HCT116 (cell line): ENCODE data around the gene INCA1. TPM values are rescaled to one million over a fixed set of nuclear protein-coding genes. Genes with fewer than 3 reads are reported as not detected.

Experiments used
- ATAC-seq: fragments of 200-7000 bp; cut with Tn5 transposase; 2 replicates; pipeline ENCODE4 v1.9.1; 2020; ENCODE audit warnings: mild to moderate bottlenecking, moderate library complexity
- BruUV-seq: library from RNA; stranded (reverse); fragments of 400-500 nt; replicated peaks from 2 replicates; lab custom pipeline; 2021; lab: Mats Ljungman, UMichigan
- CTCF ChIA-PET: fragments of 300-600 bp; sonication (Branson Sonifier 250); formaldehyde crosslinking; loops from one replicate; lab custom pipeline; 2021; ENCODE audit warnings: antibody characterized with exemption; lab: Charles Lee
- POLR2A ChIA-PET: fragments of 300-600, 350-600 bp; sonication (Branson Sonifier 250); formaldehyde crosslinking; loops from one replicate; lab custom pipeline; 2021; ENCODE audit warnings: antibody characterized with exemption; lab: Charles Lee
- RAD21 ChIA-PET, 2 experiments: fragments of 300-600 bp; sonication (Branson Sonifier 250); formaldehyde crosslinking; loops; one replicate each; lab custom pipeline; 2023; ENCODE audit warnings: low total read pairs in 2 of 2; ENCODE audit not compliant: uncharacterized antibody in 2 of 2, unreplicated experiment in 2 of 2, low non-redundant PET in 1 of 2; lab: Charles Lee
- DNase-seq: peaks from one replicate; pipeline ENCODE4 v3.0.0-alpha.2; 2010; ENCODE audit warnings: low read depth, low spot score
- H2AFZ ChIP-seq: fragments of 200-600 bp; shearing (Covaris generic), sonication (generic); 2 replicates; pipeline ENCODE4 v1.6.1; 2017; ENCODE audit warnings: low read depth, mixed run types, mixed read lengths, antibody characterized with exemption, low read length; ENCODE audit not compliant: poor library complexity, severe bottlenecking
- H3K27ac ChIP-seq: 2 replicates; pipeline ENCODE4 v1.5.1; 2012; ENCODE audit warnings: low read depth, low read length
- H3K27me3 ChIP-seq: fragments of 200-600 bp; sonication (generic); 2 replicates; pipeline ENCODE4 v1.6.1; 2016; ENCODE audit warnings: mixed run types, low read length, mixed read lengths; ENCODE audit not compliant: insufficient read depth
- H3K36me3 ChIP-seq, 2 experiments: fragments of 200-500 bp in 1 of 2; fragments of 200-600 bp in 1 of 2; sonication (Bioruptor generic) in 1 of 2; sonication (generic) in 1 of 2; 2 replicates each; pipeline versions ENCODE4 v1.5.1 to v1.6.1; 2014 to 2016; ENCODE audit warnings: low read length in 2 of 2, inconsistent platforms in 1 of 2, mixed read lengths in 1 of 2, mixed run types in 1 of 2; ENCODE audit not compliant: insufficient read depth in 2 of 2, control insufficient read depth in 1 of 2
- H3K4me1 ChIP-seq, 2 experiments: fragments of 200-600 bp in 1 of 2; sonication (generic) in 1 of 2; 2 replicates each; pipeline versions ENCODE4 v1.5.1 to v1.6.1; 2012 to 2017; ENCODE audit warnings: low read length in 2 of 2, inconsistent platforms in 1 of 2, mild to moderate bottlenecking in 1 of 2, mixed read lengths in 1 of 2, mixed run types in 1 of 2, moderate library complexity in 1 of 2; ENCODE audit not compliant: insufficient read depth in 2 of 2, control insufficient read depth in 1 of 2
- H3K4me2 ChIP-seq: fragments of 200-600 bp; sonication (generic); 2 replicates; pipeline ENCODE4 v1.6.1; 2017; ENCODE audit warnings: mixed run types, low read length, mixed read lengths
- H3K4me3 ChIP-seq, 2 experiments: fragments of 200-600 bp in 1 of 2; sonication (generic) in 1 of 2; replicated peaks in 1 of 2; 2 replicates each; pipeline ENCODE4 v1.5.1; 2011 to 2016; ENCODE audit warnings: low read length in 2 of 2, control low read depth in 1 of 2, low read depth in 1 of 2, mild to moderate bottlenecking in 1 of 2, mixed read lengths in 1 of 2, mixed run types in 1 of 2
- H3K79me2 ChIP-seq: fragments of 200-600 bp; sonication (generic); 2 replicates; pipeline ENCODE4 v1.6.1; 2017; ENCODE audit warnings: mild to moderate bottlenecking, mixed run types, low read length, moderate library complexity, mixed read lengths; ENCODE audit not compliant: insufficient read depth
- H3K9ac ChIP-seq: fragments of 200-600 bp; sonication (generic); 2 replicates; pipeline ENCODE4 v1.6.1; 2016; ENCODE audit warnings: low read length, mixed read lengths
- H3K9me2 ChIP-seq: fragments of 200-600 bp; sonication (generic), shearing (Covaris generic); 2 replicates; pipeline ENCODE4 v1.6.1; 2017; ENCODE audit warnings: mixed run types, mild to moderate bottlenecking, moderate library complexity; ENCODE audit not compliant: insufficient read depth
- H3K9me3 ChIP-seq, 2 experiments: fragments of 200-500 bp in 1 of 2; fragments of 200-600 bp in 1 of 2; sonication (Bioruptor generic) in 1 of 2; sonication (generic) in 1 of 2; 2 replicates each; pipeline ENCODE4 v1.6.1; 2014 to 2017; ENCODE audit warnings: low read length in 2 of 2, mixed read lengths in 2 of 2, inconsistent platforms in 1 of 2, low read depth in 1 of 2, mild to moderate bottlenecking in 1 of 2, mixed run types in 1 of 2, moderate library complexity in 1 of 2; ENCODE audit not compliant: control insufficient read depth in 1 of 2, insufficient read depth in 1 of 2
- H4K20me1 ChIP-seq: fragments of 200-600 bp; sonication (generic), shearing (Covaris generic); 2 replicates; pipeline ENCODE4 v1.6.1; 2017; ENCODE audit warnings: mixed run types, mild to moderate bottlenecking, moderate library complexity; ENCODE audit not compliant: insufficient read depth
- ATF3 ChIP-seq: IDR thresholded peaks from 2 replicates; pipeline ENCODE4 v1.6.1; 2012
- CBX3 ChIP-seq: IDR thresholded peaks from 2 replicates; pipeline ENCODE4 v1.6.1; 2012; ENCODE audit warnings: low read depth
- EGR1 ChIP-seq: IDR thresholded peaks from 2 replicates; pipeline ENCODE4 v1.6.1; 2012; ENCODE audit warnings: low read depth
- FOSL1 ChIP-seq: IDR thresholded peaks from 2 replicates; pipeline ENCODE4 v1.6.1; 2012; ENCODE audit warnings: low read depth
- POLR2AphosphoS5 ChIP-seq: IDR thresholded peaks from 2 replicates; pipeline ENCODE4 v1.6.1; 2011; ENCODE audit warnings: mild to moderate bottlenecking, low read depth, low read length, moderate library complexity
- ZBTB33 ChIP-seq: IDR thresholded peaks from 2 replicates; pipeline ENCODE4 v1.6.1; 2011; ENCODE audit warnings: mild to moderate bottlenecking, low read length, moderate library complexity; ENCODE audit not compliant: insufficient replicate concordance; ENCODE audit errors: extremely low read depth
- intact Hi-C: fragments of 100-400 bp; cut with micrococcal nuclease; formaldehyde crosslinking; loops from 2 replicates; pipeline ENCODE4 v1.10.0; 2022
- total RNA-seq: library from RNA; stranded (reverse); gene quantifications from one replicate; pipeline ENCODE4 v1.2.1, GENCODE V29; 2021; ENCODE audit not compliant: unreplicated experiment

The INCA1 gene
- total RNA-seq, 1 experiment from 2014 or later = 0.74 TPM

- Histone ChIP-seq H3K27ac (peak overlapping the region; percentile 26; the same call in 1 of the 2 replicates), H3K4me1 (peaks cover 4 to 5% of the 10 kb centered on the region in 2 experiments; a peak in 2 of 4 replicates), H4K20me1 (no peaks in the 10 kb centered on the region), H3K79me2 (peaks cover 7% of the 10 kb centered on the region; the same call in 1 of the 2 replicates), H3K4me2 (no peak overlapping the region), H3K9ac (no peak overlapping the region), H3K27me3 (no peaks in the 10 kb centered on the region), H3K9me3 (no peaks in the 10 kb centered on the region), H3K9me2 (no peaks in the 10 kb centered on the region), H3K36me3 (peaks cover 0 to 4% of the 10 kb centered on the region in 2 experiments; a peak in 2 of 4 replicates), H2AFZ (no peak overlapping the region), H3K4me3 (no peak overlapping the region)
- ATAC-seq (no peak), DNase-seq (no peak)
- TF ChIP-seq POLR2AphosphoS5 (no peak), ATF3 (no peak), EGR1 (no peak), FOSL1 (no peak), ZBTB33 (no peak), CBX3 (no peak)
- intact Hi-C loops = no loop called here
- ChIA-PET RAD21 (no interaction called here), POLR2A (no interaction called here), CTCF (no interaction called here)
- BruUV-seq = no TSS peak
These were observed 36.9 kb downstream of the INCA1 start for GRCh38 chr17:4960279-4960922.
